Breast epithelium (tissue), 3 donors: ENCODE results near the gene PICALM.

Experiments
- POLR2A ChIP-seq: fragments of 450-650 bp; IDR thresholded peaks from one replicate; pipeline ENCODE4 v1.6.1; 2016; ENCODE audit warnings: antibody characterized with exemption, mild to moderate bottlenecking, moderate library complexity
- POLR2AphosphoS5 ChIP-seq, 3 donors: sonication (generic); formaldehyde crosslinking; IDR thresholded peaks; one replicate each; pipeline ENCODE4 v1.6.1; 2017; ENCODE audit warnings: antibody characterized with exemption in 3 of 3
- TF ChIP-seq, protein P1 (sequence below), 3 donors: fragments of 450-650 bp; IDR thresholded peaks; one replicate each; pipeline ENCODE4 v1.5.1; 2016 to 2017; ENCODE audit warnings: antibody characterized with exemption in 3 of 3, mild to moderate bottlenecking in 3 of 3, moderate library complexity in 3 of 3

DNA sequence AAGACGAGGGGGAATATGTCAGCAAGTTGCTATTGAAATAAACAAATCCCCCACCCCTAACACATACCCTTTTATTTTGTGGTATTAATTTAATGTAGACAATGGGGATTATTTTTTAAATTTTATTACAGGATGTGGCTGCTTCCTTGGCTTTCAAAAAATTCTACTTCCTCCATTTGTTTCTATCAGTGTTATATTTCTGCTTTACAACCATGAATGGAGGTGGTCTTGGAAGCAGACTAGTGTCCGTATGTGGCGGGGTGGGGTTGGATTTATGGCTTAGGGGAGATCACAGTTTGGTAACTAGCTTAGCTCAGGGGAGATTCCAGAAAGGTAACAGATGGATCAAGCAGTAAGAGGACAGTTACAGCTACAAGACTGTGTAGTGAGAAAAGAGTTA lies 39.3 kb upstream of the PICALM start:
- TF ChIP-seq POLR2AphosphoS5 (IDR thresholded peaks at IDR 0.05) (no peak), POLR2A (no peak)
- TF ChIP-seq, protein P1, sequence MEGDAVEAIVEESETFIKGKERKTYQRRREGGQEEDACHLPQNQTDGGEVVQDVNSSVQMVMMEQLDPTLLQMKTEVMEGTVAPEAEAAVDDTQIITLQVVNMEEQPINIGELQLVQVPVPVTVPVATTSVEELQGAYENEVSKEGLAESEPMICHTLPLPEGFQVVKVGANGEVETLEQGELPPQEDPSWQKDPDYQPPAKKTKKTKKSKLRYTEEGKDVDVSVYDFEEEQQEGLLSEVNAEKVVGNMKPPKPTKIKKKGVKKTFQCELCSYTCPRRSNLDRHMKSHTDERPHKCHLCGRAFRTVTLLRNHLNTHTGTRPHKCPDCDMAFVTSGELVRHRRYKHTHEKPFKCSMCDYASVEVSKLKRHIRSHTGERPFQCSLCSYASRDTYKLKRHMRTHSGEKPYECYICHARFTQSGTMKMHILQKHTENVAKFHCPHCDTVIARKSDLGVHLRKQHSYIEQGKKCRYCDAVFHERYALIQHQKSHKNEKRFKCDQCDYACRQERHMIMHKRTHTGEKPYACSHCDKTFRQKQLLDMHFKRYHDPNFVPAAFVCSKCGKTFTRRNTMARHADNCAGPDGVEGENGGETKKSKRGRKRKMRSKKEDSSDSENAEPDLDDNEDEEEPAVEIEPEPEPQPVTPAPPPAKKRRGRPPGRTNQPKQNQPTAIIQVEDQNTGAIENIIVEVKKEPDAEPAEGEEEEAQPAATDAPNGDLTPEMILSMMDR (IDR thresholded peaks at IDR 0.05): no peak
